ENCODE measurements around the gene EML6.
"Not testable (repeated sequence)": the region's sequence is repeated elsewhere in the genome, so short reads cannot be mapped to it uniquely, and the experiment has no call there.

The EML6 gene

DNA sequence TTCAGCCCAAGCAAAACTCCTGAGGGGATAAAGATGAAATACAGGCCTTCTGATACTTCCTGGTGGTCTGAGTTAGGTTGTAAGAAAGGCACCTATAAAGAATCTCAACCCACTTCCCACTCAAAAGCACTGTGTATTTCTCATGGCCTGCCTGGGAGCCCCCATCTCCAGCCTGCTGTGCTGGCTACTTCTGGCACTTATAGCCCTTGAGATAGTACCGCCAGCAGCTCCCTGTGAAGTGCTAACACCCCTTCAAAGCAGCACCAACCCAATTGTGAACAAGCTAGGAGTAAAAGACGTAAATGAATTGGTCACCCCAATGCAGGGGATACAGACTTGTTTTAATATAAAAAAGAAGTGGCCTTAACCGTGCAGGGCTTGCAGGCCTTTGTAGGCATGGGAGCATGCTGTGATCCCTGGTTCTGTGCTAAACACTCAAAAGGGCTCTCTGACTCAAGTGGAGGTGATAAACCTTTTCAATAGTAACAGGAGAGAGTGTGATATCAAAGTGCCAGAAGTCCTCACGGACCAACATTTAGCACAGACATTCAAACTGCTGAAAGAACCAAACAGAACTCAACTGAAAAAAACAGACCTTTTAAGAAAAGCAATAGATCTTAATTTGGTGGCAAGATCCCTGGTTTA lies 246.0 kb downstream of the EML6 start:
- FAIRE-seq = no peak

- no peak for FAIRE-seq
Observed at GRCh38 chr2:54969940-54970338, 246.5 kb downstream of the EML6 start.

DNA sequence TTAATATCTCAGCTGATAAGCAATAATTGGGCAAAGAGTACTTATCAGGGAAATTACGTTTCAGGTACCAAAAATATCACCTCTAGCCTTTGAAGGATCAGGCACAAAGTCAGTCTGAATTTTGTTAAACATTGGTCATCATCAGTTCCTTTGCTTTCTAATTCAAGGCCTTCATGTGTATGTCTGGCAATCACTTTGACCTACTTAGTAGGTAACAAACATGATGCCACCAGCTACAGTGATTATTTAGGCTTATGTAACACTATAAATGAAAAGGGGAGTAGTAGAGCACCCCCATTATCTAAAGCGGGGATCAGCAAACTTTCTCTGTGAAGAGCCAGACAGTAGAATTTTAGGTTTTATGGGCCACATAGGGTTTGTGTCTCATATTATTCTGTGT lies 251.7 kb downstream of the EML6 start:
- no peak for FAIRE-seq

- no peak for FAIRE-seq
Observed at GRCh38 chr2:54975598-54976492, 252.4 kb downstream of the EML6 start.

DNA sequence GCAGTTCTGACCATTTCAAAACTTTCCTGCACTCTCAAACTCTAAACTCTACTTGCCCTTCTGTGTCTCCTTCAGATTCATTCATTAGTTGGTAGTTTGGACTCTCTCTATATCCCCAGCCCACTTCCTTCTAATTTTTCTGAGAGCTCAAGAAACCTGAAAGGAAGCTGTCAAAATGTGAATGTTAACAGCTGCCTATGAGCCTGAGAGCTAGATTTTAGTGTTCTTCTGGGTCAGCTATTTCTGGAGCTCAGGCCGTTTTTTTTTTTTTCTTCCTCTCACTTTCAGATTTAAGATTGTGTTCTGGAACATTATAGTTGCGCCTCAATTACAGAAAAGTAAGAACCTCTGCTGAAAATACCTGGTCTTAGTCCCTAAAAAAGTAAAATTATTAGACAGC lies 253.7 kb downstream of the EML6 start:
- FAIRE-seq = no peak

DNA sequence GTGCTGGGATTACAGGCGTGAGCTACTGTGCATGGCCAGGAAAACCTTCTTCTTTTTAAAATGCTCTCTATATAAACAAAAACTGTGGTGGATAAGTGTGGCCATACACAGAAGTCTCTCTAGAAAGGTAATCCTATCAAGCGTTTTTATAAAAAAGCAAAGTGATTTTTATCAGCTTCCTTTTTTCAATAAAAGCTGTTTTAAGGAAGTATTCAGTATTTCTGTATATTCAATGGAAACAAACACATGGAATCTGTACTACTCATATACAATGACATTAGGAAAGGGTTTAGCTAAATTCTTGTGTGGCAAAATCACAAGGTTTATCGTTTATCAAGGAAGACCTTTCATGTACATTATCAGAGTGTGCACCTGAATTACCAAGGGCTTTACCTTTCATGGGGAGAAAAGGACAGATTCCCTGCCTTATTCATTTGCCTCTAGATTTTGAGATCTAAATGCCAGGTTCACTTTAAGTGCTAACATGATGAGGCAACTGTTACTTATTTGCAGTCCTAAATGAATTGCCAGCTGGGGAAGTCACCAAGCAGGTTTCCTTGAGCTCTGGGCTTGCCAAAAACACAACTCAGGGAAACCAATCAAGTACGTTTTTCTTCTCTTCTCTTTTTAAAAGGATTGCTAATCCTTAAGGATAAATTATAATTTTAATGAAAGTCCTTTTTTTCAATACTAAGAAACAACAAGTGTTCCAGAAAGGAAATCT lies 256.0 kb downstream of the EML6 start:
- FAIRE-seq = no peak

DNA sequence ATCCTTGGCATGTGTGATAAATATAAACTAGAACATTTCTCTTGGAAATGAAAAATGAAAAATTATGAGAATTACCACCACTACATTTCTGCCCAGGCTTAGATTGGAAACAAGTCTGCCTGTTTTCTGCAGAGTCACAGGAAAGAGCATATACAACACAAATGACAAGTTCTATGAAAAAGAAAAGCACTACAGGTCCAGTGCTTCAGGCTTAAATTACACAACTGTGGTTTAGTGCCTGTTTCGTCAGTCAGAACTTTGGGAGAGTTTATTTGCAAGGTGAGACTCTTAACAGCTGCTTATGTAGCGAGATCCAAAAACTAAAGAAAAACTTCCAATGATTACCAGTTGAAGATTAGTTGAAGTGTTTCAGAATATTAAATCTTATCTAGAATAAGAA lies 257.9 kb downstream of the EML6 start:
- FAIRE-seq = no peak

GRCh38 chr2:54983345-54984220 lies 260.1 kb downstream of the EML6 start:
- no peak for FAIRE-seq

GRCh38 chr2:54984476-54984875 lies 261.0 kb downstream of the EML6 start:
- FAIRE-seq = no peak

GRCh38 chr2:54986264-54986663 lies 262.8 kb downstream of the EML6 start:
- no peak for FAIRE-seq

- no peak for FAIRE-seq
Observed at GRCh38 chr2:54988612-54989011, 265.1 kb downstream of the EML6 start.

DNA sequence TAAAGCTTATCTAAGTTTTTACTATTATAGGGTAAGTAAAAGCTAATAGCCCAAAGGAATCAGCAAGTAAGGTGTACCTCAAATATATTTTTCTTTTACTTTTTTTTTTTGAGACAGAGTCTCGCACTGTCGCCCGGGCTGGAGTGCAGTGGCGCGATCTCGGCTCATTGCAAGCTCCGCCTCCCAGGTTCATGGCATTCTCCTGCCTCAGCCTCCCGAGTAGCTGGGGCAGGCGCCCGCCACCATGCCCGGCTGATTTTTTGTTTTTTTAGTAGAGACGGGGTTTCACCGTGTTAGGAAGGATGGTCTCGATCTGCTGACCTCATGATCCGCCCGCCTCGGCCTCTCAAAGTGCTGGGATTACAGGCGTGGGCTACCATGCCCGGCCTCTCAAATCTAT lies 267.2 kb downstream of the EML6 start:
- not testable (repeated sequence) for FAIRE-seq

DNA sequence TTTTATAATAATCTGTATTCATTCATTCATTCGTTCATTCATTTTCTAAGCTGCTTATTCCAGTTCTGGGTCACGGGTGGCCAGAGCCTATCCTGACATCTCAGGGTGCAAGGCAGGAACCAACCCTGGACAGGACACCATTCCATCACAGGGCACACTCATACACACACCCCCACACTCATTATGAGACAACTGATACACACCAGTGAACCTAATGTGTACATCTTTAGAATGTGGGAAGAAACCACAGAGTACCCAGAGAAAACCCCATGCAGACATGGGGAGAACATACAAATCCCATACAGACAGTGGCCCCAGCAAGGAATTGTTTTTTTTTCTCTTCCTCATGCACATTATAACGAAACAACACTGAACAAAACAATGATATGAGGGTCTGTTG lies 272.1 kb downstream of the EML6 start:
- no peak for FAIRE-seq

GRCh38 chr2:54997826-54998225 lies 274.4 kb downstream of the EML6 start:
- FAIRE-seq = no peak

- no peak for FAIRE-seq
Observed at GRCh38 chr2:54999182-54999581, 275.7 kb downstream of the EML6 start.

- FAIRE-seq = no peak
Observed at GRCh38 chr2:55000341-55000740, 276.9 kb downstream of the EML6 start.

DNA sequence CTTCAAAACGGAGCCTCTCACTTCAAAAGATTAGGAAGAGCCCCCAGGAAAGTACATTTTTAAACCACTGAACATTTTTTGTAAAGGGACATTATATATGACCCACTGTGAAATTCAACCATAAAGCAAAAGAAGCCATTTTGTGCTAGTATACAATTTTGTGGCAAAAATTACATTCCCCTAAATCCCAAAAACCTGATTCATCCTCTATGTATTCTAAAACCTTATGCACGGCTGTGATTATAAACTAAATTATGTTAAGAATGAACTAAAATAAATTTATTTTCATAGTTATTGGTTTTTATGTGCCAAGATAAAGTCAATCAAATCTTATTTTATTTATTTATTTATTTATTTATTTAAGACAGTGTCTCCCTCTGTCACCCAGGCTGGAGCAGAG lies 278.3 kb downstream of the EML6 start:
- FAIRE-seq = no peak

- no peak for FAIRE-seq
Observed at GRCh38 chr2:55003706-55004639, 280.5 kb downstream of the EML6 start.

DNA sequence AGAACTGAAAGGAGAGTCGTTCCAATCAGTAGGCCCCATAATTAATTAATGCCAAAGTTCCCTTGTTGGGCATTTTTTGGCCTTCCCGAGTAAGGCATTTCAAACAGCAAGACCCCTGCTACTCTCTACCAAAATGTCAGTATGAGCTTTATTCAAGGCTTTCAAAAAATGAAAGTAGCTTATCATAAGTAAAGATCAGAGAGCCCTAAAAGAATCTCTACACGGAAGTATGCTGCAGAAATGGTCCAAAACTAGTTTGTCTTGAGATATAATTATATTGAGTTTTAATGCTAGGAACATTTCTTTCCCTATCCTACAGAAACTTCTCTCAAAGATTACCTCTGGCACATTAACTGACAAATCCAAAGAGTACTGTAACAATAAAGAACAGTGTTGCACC lies 282.8 kb downstream of the EML6 start:
- no peak for FAIRE-seq

DNA sequence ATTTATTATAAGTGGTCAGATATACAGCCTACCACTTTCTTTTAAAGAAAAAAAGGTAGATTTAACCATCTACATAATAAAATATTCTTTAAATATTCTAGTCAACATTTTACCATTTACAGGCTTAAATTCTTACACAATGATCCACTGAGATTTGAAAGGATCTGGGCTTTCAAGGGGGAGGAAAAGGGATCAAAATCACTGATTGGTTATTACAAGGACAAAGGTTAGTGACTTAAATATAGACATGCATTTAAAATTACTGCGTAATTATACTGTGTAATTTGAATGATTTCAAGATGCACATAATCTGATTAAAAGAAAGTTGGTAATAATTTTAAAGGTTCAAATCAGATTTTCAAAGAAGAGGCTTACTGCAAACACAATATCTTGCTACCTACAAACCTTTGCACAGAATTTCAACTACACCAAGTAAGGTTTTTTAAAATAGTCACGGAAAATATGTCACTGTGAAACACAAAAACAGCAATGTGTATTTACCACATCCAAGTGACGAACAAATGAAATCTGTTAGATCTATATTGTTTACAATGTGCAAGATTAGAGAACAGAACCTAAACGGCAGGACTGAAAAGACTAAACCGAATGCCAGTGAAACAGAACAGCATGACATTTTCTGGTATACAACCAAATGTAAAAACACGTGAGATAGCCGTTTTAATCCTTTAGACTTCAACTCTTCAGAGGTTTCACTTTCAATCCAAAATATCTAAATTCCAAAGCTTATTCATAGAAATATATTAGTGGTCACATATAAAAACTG lies 286.0 kb downstream of the EML6 start:
- no peak for FAIRE-seq

- no peak for FAIRE-seq
Observed at GRCh38 chr2:55010149-55010591, 286.7 kb downstream of the EML6 start.
